ENCODE data around the gene FRMPD4.

The FRMPD4 gene

GRCh38 chrX:12570859-12571501 is 432.7 kb downstream of the FRMPD4 start:
- TF ChIP-seq FOXP2 (optimal IDR thresholded peaks at IDR 0.05; ENCODE audit: control extremely low read depth, extremely low read length, insufficient read depth) (no peak), POLR2AphosphoS5 (IDR thresholded peaks at IDR 0.05; ENCODE audit: borderline replicate concordance, low read depth, low read length) (no peak)
- Histone ChIP-seq H3K36me3 (ENCODE audit: insufficient read depth, low read length) (no peaks in the 10 kb centered on the region), H3K9ac (ENCODE audit: insufficient read length) (no peak overlapping the region), H3K27ac (no peak overlapping the region), H3K9me3 (ENCODE audit: low read depth, low read length) (no peaks in the 10 kb centered on the region), H3K4me3 (no peak overlapping the region)
- no peak for DNase-seq (ENCODE audit: low read depth, low spot score)

DNA sequence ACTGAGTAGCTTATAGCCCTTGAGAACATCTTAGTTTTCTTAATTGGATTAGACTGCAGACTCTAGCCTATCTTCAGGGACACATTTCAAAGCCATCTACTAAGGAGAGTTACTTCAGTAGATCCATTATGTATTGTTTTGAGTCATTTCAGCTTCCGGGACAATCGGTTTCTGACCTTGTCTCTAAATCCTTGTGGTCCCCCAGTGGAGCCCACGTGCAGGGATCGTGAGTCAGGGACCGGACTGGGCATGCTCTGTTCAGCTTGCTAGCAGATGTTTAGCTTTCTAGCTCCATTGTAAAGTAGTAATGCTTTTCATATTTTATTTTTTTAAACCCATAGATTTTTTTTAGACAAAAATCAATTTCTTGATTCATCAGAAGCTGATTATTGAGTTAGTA is 441.0 kb downstream of the FRMPD4 start:
- H3K27ac ChIP-seq = no peak overlapping the region
- no peak overlapping the region for H3K9ac ChIP-seq (ENCODE audit: insufficient read length)
- no peak for TF ChIP-seq FOXP2 (optimal IDR thresholded peaks at IDR 0.05; ENCODE audit: control extremely low read depth, extremely low read length, insufficient read depth)
- H3K9me3 ChIP-seq (ENCODE audit: low read depth, low read length) = no peaks in the 10 kb centered on the region
- DNase-seq (ENCODE audit: low read depth, low spot score) = no peak
- no peak overlapping the region for H3K4me3 ChIP-seq
- H3K36me3 ChIP-seq (ENCODE audit: insufficient read depth, low read length) = no peaks in the 10 kb centered on the region

- Histone ChIP-seq H3K4me3 (no peak overlapping the region), H3K9ac (ENCODE audit: insufficient read length) (no peak overlapping the region), H3K9me3 (ENCODE audit: low read depth, low read length) (no peaks in the 10 kb centered on the region), H3K27ac (no peak overlapping the region), H3K36me3 (ENCODE audit: insufficient read depth, low read length) (no peaks in the 10 kb centered on the region)
- no peak for DNase-seq (ENCODE audit: low read depth, low spot score)
- TF ChIP-seq EZH2 (IDR thresholded peaks at IDR 0.05) = no peak
- no peak for TF ChIP-seq FOXP2 (optimal IDR thresholded peaks at IDR 0.05; ENCODE audit: control extremely low read depth, extremely low read length, insufficient read depth)
- no peak for TF ChIP-seq POLR2AphosphoS5 (IDR thresholded peaks at IDR 0.05; ENCODE audit: borderline replicate concordance, low read depth, low read length)
These were observed 442.3 kb downstream of the FRMPD4 start for GRCh38 chrX:12580548-12580947.

GRCh38 chrX:12581546-12581945 is 443.3 kb downstream of the FRMPD4 start:
- TF ChIP-seq POLR2AphosphoS5 (IDR thresholded peaks at IDR 0.05; ENCODE audit: borderline replicate concordance, low read depth, low read length) (no peak), EZH2 (IDR thresholded peaks at IDR 0.05) (no peak), FOXP2 (optimal IDR thresholded peaks at IDR 0.05; ENCODE audit: control extremely low read depth, extremely low read length, insufficient read depth) (no peak)
- H3K36me3 ChIP-seq (ENCODE audit: insufficient read depth, low read length) = no peaks in the 10 kb centered on the region
- H3K4me3 ChIP-seq = no peak overlapping the region
- H3K27ac ChIP-seq = no peak overlapping the region
- DNase-seq (ENCODE audit: low read depth, low spot score) = no peak
- H3K9ac ChIP-seq (ENCODE audit: insufficient read length) = no peak overlapping the region
- H3K9me3 ChIP-seq (ENCODE audit: low read depth, low read length) = no peaks in the 10 kb centered on the region

- TF ChIP-seq POLR2AphosphoS5 (IDR thresholded peaks at IDR 0.05; ENCODE audit: borderline replicate concordance, low read depth, low read length) (no peak), EZH2 (IDR thresholded peaks at IDR 0.05) (no peak), FOXP2 (optimal IDR thresholded peaks at IDR 0.05; ENCODE audit: control extremely low read depth, extremely low read length, insufficient read depth) (no peak)
- Histone ChIP-seq H3K9me3 (ENCODE audit: low read depth, low read length) (no peaks in the 10 kb centered on the region), H3K9ac (ENCODE audit: insufficient read length) (no peak overlapping the region), H3K4me3 (no peak overlapping the region), H3K27ac (no peak overlapping the region), H3K36me3 (ENCODE audit: insufficient read depth, low read length) (no peaks in the 10 kb centered on the region)
- DNase-seq (ENCODE audit: low read depth, low spot score) = no peak
These were observed 444.4 kb downstream of the FRMPD4 start for GRCh38 chrX:12582649-12583048.

- H3K36me3 ChIP-seq (ENCODE audit: insufficient read depth, low read length) = no peaks in the 10 kb centered on the region
- no peak overlapping the region for H3K4me3 ChIP-seq
- no peak overlapping the region for H3K9ac ChIP-seq (ENCODE audit: insufficient read length)
- no peaks in the 10 kb centered on the region for H3K9me3 ChIP-seq (ENCODE audit: low read depth, low read length)
- DNase-seq (ENCODE audit: low read depth, low spot score) = no peak
- TF ChIP-seq EZH2 (IDR thresholded peaks at IDR 0.05) (no peak), POLR2AphosphoS5 (IDR thresholded peaks at IDR 0.05; ENCODE audit: borderline replicate concordance, low read depth, low read length) (no peak), FOXP2 (optimal IDR thresholded peaks at IDR 0.05; ENCODE audit: control extremely low read depth, extremely low read length, insufficient read depth) (no peak)
- H3K27ac ChIP-seq = no peak overlapping the region
These were observed 445.3 kb downstream of the FRMPD4 start for GRCh38 chrX:12583543-12583942.

- DNase-seq (ENCODE audit: low read depth, low spot score) = no peak
- Histone ChIP-seq H3K36me3 (ENCODE audit: insufficient read depth, low read length) (no peaks in the 10 kb centered on the region), H3K27ac (no peak overlapping the region), H3K9ac (ENCODE audit: insufficient read length) (no peak overlapping the region), H3K9me3 (ENCODE audit: low read depth, low read length) (no peaks in the 10 kb centered on the region), H3K4me3 (no peak overlapping the region)
- TF ChIP-seq POLR2AphosphoS5 (IDR thresholded peaks at IDR 0.05; ENCODE audit: borderline replicate concordance, low read depth, low read length) (no peak), EZH2 (IDR thresholded peaks at IDR 0.05) (no peak), FOXP2 (optimal IDR thresholded peaks at IDR 0.05; ENCODE audit: control extremely low read depth, extremely low read length, insufficient read depth) (no peak)
These were observed 457.4 kb downstream of the FRMPD4 start for GRCh38 chrX:12595720-12596119.

- H3K4me3 ChIP-seq = no peak overlapping the region
- no peak for DNase-seq (ENCODE audit: low read depth, low spot score)
- H3K9ac ChIP-seq (ENCODE audit: insufficient read length) = no peak overlapping the region
- TF ChIP-seq EZH2 (IDR thresholded peaks at IDR 0.05) = no peak
- TF ChIP-seq POLR2AphosphoS5 (IDR thresholded peaks at IDR 0.05; ENCODE audit: borderline replicate concordance, low read depth, low read length) = no peak
- no peak for TF ChIP-seq FOXP2 (optimal IDR thresholded peaks at IDR 0.05; ENCODE audit: control extremely low read depth, extremely low read length, insufficient read depth)
- no peaks in the 10 kb centered on the region for H3K36me3 ChIP-seq (ENCODE audit: insufficient read depth, low read length)
- H3K9me3 ChIP-seq (ENCODE audit: low read depth, low read length) = no peaks in the 10 kb centered on the region
- no peak overlapping the region for H3K27ac ChIP-seq
These were observed 471.8 kb downstream of the FRMPD4 start for GRCh38 chrX:12610079-12610478.

DNA sequence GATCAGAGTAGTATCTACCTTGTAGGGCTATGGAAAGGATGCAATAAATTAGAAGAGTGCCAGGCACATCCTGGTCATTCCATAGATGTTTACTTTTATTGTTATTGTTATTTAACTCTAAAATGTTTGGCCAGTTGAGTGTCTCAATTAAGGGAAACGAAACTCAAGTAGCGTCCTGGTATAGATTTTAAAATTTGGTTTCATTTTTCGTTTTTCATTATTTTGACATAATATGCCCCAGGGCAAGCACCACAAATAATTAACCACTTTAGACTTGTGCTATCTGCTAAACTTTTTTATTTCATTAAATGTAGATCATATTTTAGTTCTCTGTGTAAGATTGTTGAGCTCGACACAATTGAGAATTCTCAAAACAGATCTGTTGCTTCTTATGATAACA is 473.2 kb downstream of the FRMPD4 start:
- H3K9me3 ChIP-seq (ENCODE audit: low read depth, low read length) = no peaks in the 10 kb centered on the region
- no peaks in the 10 kb centered on the region for H3K36me3 ChIP-seq (ENCODE audit: insufficient read depth, low read length)
- TF ChIP-seq POLR2AphosphoS5 (IDR thresholded peaks at IDR 0.05; ENCODE audit: borderline replicate concordance, low read depth, low read length) (no peak), FOXP2 (optimal IDR thresholded peaks at IDR 0.05; ENCODE audit: control extremely low read depth, extremely low read length, insufficient read depth) (no peak), EZH2 (IDR thresholded peaks at IDR 0.05) (no peak)
- H3K4me3 ChIP-seq = no peak overlapping the region
- DNase-seq (ENCODE audit: low read depth, low spot score) = no peak
- no peak overlapping the region for H3K9ac ChIP-seq (ENCODE audit: insufficient read length)
- no peak overlapping the region for H3K27ac ChIP-seq

Measured in SK-N-MC (cell line).